Measurements from ENCODE around the gene ABTB2. TPM values are rescaled to one million over a fixed set of nuclear protein-coding genes. Genes with fewer than 3 reads are reported as not detected.
A peak's percentile ranks its signal among the peaks of the same experiment; 100 is the strongest.

Gene ABTB2
- total RNA-seq, 1 donor from 2014 or later: 3.4 TPM

GRCh38 chr11:34165121-34165520, 192.7 kb downstream of the ABTB2 start:
- no peak for ATAC-seq

- no peak for ATAC-seq
Observed at GRCh38 chr11:34162856-34163255, 195.0 kb downstream of the ABTB2 start.

DNA sequence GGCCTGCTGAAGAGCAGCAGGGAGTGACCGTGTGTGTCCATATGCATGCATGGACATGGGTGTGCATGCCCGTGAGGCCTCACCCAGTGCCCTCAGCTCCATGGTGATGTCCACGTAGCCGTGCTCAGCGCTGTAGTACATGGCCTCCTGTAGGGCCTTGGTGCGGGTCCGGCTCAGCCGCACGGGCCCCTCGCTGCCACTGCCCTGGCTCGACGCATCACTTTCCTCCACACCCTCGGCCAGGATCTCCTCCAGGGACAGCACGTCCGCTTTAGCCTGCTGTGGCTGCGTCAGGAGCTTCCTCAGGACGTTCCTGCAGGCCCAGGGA, 195.4 kb downstream of the ABTB2 start:
- no peak for ATAC-seq

DNA sequence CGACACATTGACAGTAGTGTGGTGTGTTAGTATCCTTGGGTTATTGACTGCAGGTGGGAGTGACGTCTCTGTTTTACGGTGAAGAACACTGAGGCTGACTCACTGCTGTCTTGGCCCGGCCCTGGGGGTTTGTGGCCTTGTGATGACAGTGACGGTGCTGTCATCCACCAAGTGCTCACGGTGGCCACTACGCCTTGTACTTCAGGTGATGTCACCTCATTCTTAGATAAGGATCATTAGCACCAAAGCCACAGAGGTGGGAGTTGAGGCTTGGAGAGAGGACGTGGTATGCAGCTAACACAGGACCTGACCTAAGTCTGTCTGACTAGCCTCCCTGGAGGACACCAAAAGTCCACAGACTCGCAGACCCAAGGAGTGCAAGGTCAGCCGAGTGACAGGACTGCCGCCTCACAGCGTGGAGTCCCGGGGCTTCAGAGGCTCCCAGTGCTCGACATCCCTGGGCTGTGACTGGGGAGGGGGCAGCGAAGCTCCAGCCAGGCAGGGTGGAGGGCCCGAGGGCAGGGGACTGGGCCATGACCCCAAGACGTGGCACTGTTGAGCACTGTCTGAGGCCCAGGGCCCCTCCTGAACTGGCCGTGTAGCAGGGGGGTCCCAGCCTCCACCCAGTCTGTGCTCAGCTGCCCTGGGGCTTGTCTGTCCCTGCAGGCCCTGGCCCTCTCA, 195.9 kb downstream of the ABTB2 start:
- ATAC-seq: peak; percentile 25

- ATAC-seq: no peak
Observed at GRCh38 chr11:34161361-34161760, 196.4 kb downstream of the ABTB2 start.

DNA sequence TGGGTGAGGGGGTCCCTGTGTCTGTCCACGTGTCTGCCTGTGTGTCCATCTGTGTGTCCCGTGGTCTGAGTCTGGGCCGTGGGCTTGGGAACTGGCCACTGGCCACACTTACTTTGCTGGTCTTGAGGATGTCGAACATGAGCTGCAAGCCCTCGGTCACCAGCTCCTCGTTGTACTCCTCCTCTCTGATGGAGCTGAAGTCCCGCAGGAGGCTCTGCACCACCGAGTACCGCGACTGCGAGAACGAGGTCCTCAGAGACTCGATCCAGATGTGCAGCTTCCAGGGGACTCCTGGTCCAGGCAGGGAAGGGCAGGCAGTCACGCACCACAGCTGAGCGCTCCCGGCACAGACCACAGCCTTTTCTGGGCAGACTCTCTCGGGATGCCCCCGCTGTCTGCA, 197.0 kb downstream of the ABTB2 start:
- ATAC-seq: no peak

GRCh38 chr11:34160049-34160721, 197.6 kb downstream of the ABTB2 start:
- ATAC-seq: no peak

DNA sequence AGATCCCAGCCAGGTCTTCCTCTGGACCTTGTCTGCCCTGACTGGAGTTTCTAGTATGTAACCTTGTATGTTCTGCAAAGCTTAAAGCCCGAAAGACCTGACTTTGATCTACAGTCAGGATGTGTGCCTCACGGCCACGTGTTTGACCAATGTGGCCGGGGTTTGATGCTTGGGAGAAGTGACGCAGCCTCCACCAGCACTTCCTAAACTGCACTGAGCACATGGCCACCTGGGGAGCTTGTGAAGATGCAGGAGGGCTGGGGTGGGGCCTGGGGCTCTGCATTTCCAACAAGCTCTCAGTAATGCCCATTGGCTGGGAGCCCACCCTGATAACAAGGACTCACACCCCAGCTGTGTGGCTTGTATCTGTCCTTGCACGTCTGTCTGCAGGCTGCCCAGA, 199.1 kb downstream of the ABTB2 start:
- no peak for ATAC-seq

DNA sequence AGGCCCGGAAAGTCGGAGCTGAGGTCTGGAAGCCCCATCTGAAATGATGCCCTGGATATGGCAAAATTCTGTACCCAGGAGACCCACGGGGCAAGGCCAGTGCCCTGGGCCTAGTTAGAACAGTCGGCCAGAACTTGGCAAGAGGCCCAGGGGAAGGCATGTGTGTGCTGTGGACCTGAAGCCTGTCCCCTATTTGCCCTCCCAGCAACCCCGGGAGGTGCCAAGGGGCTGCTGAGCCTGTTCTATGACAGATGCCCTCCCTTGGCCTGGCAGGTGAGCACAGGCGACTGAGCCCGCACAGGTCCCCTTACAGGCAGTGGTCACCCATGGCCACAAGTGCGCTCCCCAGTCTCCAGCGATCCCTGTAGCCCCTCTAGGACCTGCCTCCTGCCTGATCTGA, 200.6 kb downstream of the ABTB2 start:
- ATAC-seq: no peak

GRCh38 chr11:34155757-34156062, 202.1 kb downstream of the ABTB2 start:
- ATAC-seq: no peak

- ATAC-seq: no peak
Observed at GRCh38 chr11:34155057-34155756, 202.6 kb downstream of the ABTB2 start.

DNA sequence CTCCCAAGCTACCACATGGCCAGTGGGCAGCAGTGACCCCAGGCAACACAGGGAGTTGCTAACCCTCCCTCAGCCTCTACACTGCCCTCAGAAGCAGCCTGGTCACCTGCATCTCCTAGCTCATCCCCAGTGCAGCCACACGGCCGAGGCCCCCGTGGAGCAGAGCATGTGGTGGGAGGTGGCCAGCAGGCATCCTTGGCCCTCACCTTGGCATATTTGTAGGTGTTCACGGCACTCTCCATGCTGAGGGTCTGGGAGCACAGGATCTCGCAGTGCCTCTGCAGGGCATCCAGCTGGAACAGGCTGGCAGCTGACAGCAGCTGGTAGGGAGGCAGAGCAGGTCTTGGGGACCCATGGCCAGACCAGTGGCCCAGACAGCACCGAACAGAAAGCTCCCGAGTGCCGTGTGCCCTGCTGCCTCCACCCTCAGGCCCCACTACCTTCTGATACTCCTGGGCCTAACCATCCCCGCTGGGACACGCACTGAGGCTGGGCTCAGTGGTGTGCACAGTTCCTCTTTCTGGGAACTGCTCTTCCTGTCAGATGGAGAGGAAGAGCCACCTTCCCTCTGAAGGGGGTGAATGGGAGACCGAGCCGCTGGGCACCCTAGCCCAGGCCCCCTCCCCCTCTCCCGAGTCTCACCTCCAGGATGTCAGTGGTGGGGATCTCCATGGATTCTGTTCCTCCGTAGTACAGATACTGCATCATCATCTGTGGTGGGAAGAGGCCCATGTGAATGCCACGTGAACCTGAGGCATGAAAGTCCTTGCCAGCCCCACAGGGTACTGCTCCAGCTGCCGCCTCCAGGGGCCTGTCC, 203.5 kb downstream of the ABTB2 start:
- ATAC-seq: no peak

- peak; percentile 9 for ATAC-seq
Observed at GRCh38 chr11:34151916-34152845, 205.6 kb downstream of the ABTB2 start.

DNA sequence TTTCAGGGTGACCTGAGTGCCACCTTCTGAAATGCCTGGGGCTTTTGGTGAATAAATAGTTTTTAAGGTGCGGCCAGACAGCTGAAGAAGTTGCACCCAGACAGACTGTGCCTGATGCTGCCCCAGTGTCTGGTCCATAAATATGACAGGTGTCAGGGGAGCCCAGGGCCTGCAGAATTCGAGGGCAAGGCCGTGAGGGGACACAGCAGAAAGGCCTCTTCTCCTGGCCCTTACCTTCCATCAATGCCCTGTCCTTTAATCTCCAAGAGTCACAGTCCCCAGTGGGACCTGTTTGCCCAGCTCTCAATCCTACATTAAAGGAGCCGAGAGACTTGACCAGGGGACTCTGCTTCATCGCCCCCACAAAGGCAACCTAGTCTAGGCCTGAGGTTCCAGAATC, 206.6 kb downstream of the ABTB2 start:
- no peak for ATAC-seq

- no peak for ATAC-seq
Observed at GRCh38 chr11:34150494-34151151, 207.2 kb downstream of the ABTB2 start.

DNA sequence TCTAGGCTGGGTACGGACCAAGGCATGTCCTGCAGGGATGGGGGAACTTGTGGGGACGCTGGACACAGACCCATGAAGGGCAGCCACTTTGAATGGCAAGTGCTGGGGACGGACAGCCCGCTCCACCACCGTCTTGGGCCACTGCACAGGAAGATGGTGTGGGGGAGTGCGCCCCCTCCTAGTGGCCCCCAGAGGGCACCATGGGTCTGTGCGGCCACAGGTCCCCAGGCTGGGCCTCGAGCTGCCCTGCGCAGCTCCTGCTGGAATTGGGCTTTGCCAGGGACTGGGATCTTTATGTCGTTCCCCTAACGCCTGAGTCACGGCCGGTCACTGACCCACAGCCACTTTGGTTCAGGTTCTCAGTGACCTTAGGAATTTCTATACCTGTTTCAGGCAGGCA, 208.0 kb downstream of the ABTB2 start:
- peak; percentile 37 for ATAC-seq

DNA sequence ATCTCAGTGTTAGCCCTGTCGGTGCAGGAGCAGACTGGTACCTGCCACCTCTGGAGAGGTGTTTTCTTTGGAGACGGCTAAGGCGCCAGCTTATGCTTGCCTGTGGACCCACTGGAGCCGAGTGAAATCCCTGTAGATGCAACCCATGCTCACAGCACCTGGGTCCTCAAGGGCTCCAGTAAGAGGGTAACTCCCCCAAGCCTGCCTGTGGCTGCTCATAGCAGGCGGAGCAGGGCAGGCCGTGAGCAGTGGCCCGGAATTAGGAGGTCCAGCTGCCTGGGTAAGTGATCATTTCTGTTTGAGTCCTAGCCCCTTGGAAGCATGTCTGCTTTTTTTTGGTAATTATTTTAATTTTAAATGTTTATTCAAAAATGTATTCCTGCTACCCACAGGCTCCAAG, 208.5 kb downstream of the ABTB2 start:
- ATAC-seq: no peak

GRCh38 chr11:34148504-34149165, 209.2 kb downstream of the ABTB2 start:
- no peak for ATAC-seq

DNA sequence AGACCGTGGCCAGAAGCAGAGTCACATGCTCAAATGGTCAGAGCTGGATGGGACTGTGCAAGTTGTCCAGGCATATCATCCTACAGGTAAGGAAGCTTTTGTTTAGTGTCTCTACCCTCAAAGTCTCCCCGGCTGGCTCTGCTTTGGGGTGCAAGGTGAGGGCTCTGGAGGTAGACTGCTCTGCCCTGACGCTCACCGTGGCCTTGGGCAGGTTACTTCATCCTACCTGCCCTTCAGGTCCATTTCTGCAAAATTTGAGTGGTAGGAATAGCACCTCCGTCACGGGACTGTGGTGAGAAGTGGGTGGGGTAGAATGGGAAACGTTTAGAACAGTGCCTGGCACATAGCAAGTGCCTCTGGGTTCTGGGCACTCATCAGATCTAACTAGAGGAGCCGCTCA, 210.2 kb downstream of the ABTB2 start:
- ATAC-seq: no peak

- ATAC-seq: no peak
Observed at GRCh38 chr11:34146866-34147265, 210.9 kb downstream of the ABTB2 start.

GRCh38 chr11:34146411-34146810, 211.4 kb downstream of the ABTB2 start:
- no peak for ATAC-seq
